SK-N-SH (cell line): ENCODE results near the gene TXNRD2.
"Not testable (repeated sequence)": the region's sequence is repeated elsewhere in the genome, so short reads cannot be mapped to it uniquely, and the experiment has no call there.

Experiments used
- EP300 ChIP-seq, 2 experiments: IDR thresholded peaks; 2 replicates each; pipeline versions ENCODE4 v1.4.0 to v1.6.1; 2012; ENCODE audit warnings: borderline replicate concordance in 1 of 2, low read depth in 1 of 2, low read length in 1 of 2
- JUND ChIP-seq: IDR thresholded peaks from 2 replicates; pipeline ENCODE4 v1.4.0; 2012
- NRF1 ChIP-seq: IDR thresholded peaks from 2 replicates; pipeline ENCODE4 v1.6.1; 2012; ENCODE audit warnings: low read depth, mild to moderate bottlenecking, low read length
- POLR2AphosphoS5 ChIP-seq: IDR thresholded peaks from 2 replicates; pipeline ENCODE4 v1.6.1; 2012; ENCODE audit warnings: low read depth, low read length
- RAD21 ChIP-seq: IDR thresholded peaks from 2 replicates; pipeline ENCODE4 v1.6.1; 2012; ENCODE audit warnings: mild to moderate bottlenecking, low read length
- TCF12 ChIP-seq: IDR thresholded peaks from 2 replicates; pipeline ENCODE4 v1.4.0; 2012
- TEAD4 ChIP-seq: IDR thresholded peaks from 2 replicates; pipeline ENCODE4 v1.4.0; 2012; ENCODE audit warnings: mild to moderate bottlenecking, borderline replicate concordance; ENCODE audit not compliant: insufficient read depth
- TF ChIP-seq, protein P1 (sequence below): fragments of 200-600 bp; sonication (generic); IDR thresholded peaks from 2 replicates; pipeline ENCODE4 v1.6.1; 2017; ENCODE audit warnings: antibody characterized with exemption, mild to moderate bottlenecking, moderate library complexity

DNA sequence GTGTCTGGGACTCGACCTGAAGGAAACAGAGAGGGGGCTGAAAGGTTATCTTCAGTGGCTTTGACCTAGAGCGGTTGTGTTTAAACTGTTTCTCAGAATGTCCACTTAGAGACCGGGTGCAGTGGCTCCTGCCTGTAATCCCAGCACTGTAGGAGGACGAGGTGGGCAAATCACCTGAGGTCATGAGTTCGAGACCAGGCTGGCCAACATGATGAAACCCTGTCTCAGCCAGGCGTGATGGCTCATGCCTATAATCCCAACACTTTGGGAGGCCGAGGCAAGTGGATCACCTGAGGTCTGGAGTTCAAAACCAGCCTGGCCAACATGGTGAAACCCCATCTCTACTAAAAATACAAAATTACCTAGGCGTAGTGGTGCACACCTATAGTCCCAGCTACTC is 58.2 kb downstream of the TXNRD2 start:
- not testable (repeated sequence) for TF ChIP-seq POLR2AphosphoS5; EP300 (IDR thresholded peaks at IDR 0.05; ENCODE audit: borderline replicate concordance in 1 of 2, low read depth in 1 of 2, low read length in 1 of 2); JUND; RAD21; NRF1; TCF12; TEAD4
- TF ChIP-seq, protein P1, sequence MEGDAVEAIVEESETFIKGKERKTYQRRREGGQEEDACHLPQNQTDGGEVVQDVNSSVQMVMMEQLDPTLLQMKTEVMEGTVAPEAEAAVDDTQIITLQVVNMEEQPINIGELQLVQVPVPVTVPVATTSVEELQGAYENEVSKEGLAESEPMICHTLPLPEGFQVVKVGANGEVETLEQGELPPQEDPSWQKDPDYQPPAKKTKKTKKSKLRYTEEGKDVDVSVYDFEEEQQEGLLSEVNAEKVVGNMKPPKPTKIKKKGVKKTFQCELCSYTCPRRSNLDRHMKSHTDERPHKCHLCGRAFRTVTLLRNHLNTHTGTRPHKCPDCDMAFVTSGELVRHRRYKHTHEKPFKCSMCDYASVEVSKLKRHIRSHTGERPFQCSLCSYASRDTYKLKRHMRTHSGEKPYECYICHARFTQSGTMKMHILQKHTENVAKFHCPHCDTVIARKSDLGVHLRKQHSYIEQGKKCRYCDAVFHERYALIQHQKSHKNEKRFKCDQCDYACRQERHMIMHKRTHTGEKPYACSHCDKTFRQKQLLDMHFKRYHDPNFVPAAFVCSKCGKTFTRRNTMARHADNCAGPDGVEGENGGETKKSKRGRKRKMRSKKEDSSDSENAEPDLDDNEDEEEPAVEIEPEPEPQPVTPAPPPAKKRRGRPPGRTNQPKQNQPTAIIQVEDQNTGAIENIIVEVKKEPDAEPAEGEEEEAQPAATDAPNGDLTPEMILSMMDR = not testable (repeated sequence)
